IMR-90 (cell line): ENCODE measurements around the gene FAM117B. TPM values are rescaled to one million over a fixed set of nuclear protein-coding genes. Genes with fewer than 3 reads are reported as not detected.

Experiments
- ATAC-seq: fragments of 200-7000 bp; cut with Tn5 transposase; 2 replicates; pipeline ENCODE4 v1.9.1; 2020; ENCODE audit warnings: low read depth, mild to moderate bottlenecking, moderate library complexity
- BruUV-seq: library from RNA; stranded (reverse); fragments of 400-500 nt; replicated peaks from 2 replicates; lab custom pipeline; 2021; lab: Mats Ljungman, UMichigan
- CTCF ChIA-PET: fragments of 300-600 bp; formaldehyde crosslinking; extraction: SDS; loops from one replicate; lab custom pipeline; 2021; ENCODE audit warnings: antibody characterized with exemption; lab: Yijun Ruan, JAX
- POLR2A ChIA-PET: fragments of 300-600 bp; sonication (Branson Sonifier 250); formaldehyde crosslinking; loops from one replicate; lab custom pipeline; 2022; ENCODE audit warnings: antibody characterized with exemption; ENCODE audit not compliant: unreplicated experiment; lab: Charles Lee
- DNase-seq: peaks from one replicate; pipeline ENCODE4 v3.0.0; 2013
- H2AFZ ChIP-seq: replicated peaks from 2 replicates; pipeline ENCODE3; 2013; ENCODE audit warnings: low read length, mild to moderate bottlenecking; ENCODE audit not compliant: poor library complexity
- H2AK5ac ChIP-seq: 2 replicates; pipeline ENCODE4 v1.6.1; 2013; ENCODE audit warnings: low read depth, low read length, inconsistent platforms
- H2AK9ac ChIP-seq: replicated peaks from 2 replicates; pipeline ENCODE3; 2013; ENCODE audit warnings: mild to moderate bottlenecking, low read depth, low read length, moderate library complexity; ENCODE audit not compliant: poor library complexity
- H2BK120ac ChIP-seq: 2 replicates; pipeline ENCODE4 v1.6.1; 2013; ENCODE audit warnings: low read depth, low read length, inconsistent platforms
- H2BK15ac ChIP-seq: 3 replicates; pipeline ENCODE4 v1.6.1; 2013; ENCODE audit warnings: low read depth, low read length, inconsistent platforms
- H2BK20ac ChIP-seq: 2 replicates; pipeline ENCODE4 v1.6.1; 2013; ENCODE audit warnings: low read depth, mild to moderate bottlenecking, inconsistent platforms, low read length, moderate library complexity
- H2BK5ac ChIP-seq: 2 replicates; pipeline ENCODE4 v1.6.1; 2013; ENCODE audit warnings: mild to moderate bottlenecking, low read depth, low read length, inconsistent platforms; ENCODE audit not compliant: poor library complexity, severe bottlenecking
- H3K14ac ChIP-seq: replicated peaks from 2 replicates; pipeline ENCODE4 v1.6.1; 2013; ENCODE audit warnings: low read depth, low read length, inconsistent platforms
- H3K18ac ChIP-seq: 2 replicates; pipeline ENCODE4 v1.6.1; 2013; ENCODE audit warnings: low read depth, low read length, control low read depth
- H3K23ac ChIP-seq: 2 replicates; pipeline ENCODE4 v1.6.1; 2013; ENCODE audit warnings: low read depth, low read length, inconsistent platforms
- H3K27ac ChIP-seq: 2 replicates; pipeline ENCODE4 v1.5.1; 2013; ENCODE audit warnings: mild to moderate bottlenecking, control low read depth, low read length; ENCODE audit not compliant: insufficient read depth
- H3K27me3 ChIP-seq: 2 replicates; pipeline ENCODE4 v1.6.1; 2013; ENCODE audit warnings: low read length; ENCODE audit not compliant: control insufficient read depth, insufficient read depth
- H3K36me3 ChIP-seq: 2 replicates; pipeline ENCODE4 v1.6.1; 2013; ENCODE audit warnings: low read length, mixed read lengths; ENCODE audit not compliant: control insufficient read depth, insufficient read depth
- H3K4ac ChIP-seq: 2 replicates; pipeline ENCODE4 v1.6.1; 2013; ENCODE audit warnings: low read depth, low read length, inconsistent platforms
- H3K4me1 ChIP-seq: 2 replicates; pipeline ENCODE4 v1.6.1; 2013; ENCODE audit warnings: low read length, mixed read lengths; ENCODE audit not compliant: control insufficient read depth, insufficient read depth
- H3K4me2 ChIP-seq: 2 replicates; pipeline ENCODE4 v1.6.1; 2013; ENCODE audit warnings: low read depth, mild to moderate bottlenecking, control low read depth, low read length, moderate library complexity
- H3K4me3 ChIP-seq: 2 replicates; pipeline ENCODE4 v1.5.1; 2013; ENCODE audit warnings: low read depth, mild to moderate bottlenecking, control low read depth, low read length, moderate library complexity; ENCODE audit not compliant: insufficient read depth
- H3K56ac ChIP-seq: 2 replicates; pipeline ENCODE4 v1.6.1; 2013; ENCODE audit warnings: low read length, inconsistent platforms; ENCODE audit not compliant: insufficient read depth; ENCODE audit errors: extremely low read depth
- H3K79me1 ChIP-seq, 2 experiments: 2 replicates each; pipeline ENCODE4 v1.6.1; 2013; ENCODE audit warnings: low read length in 2 of 2, inconsistent platforms in 1 of 2, low read depth in 1 of 2
- H3K9ac ChIP-seq: 2 replicates; pipeline ENCODE4 v1.6.1; 2013; ENCODE audit warnings: low read depth, low read length, control low read depth
- H3K9me1 ChIP-seq: 2 replicates; pipeline ENCODE4 v1.6.1; 2013; ENCODE audit warnings: low read length, inconsistent platforms; ENCODE audit not compliant: insufficient read depth
- H3K9me3 ChIP-seq: 2 replicates; pipeline ENCODE4 v1.6.1; 2013; ENCODE audit warnings: low read length; ENCODE audit not compliant: control insufficient read depth, insufficient read depth
- H4K20me1 ChIP-seq: 2 replicates; pipeline ENCODE4 v1.6.1; 2013; ENCODE audit warnings: low read length, inconsistent platforms; ENCODE audit not compliant: insufficient read depth
- H4K5ac ChIP-seq: 2 replicates; pipeline ENCODE4 v1.6.1; 2013; ENCODE audit warnings: mild to moderate bottlenecking, low read depth, low read length, control low read depth
- H4K8ac ChIP-seq, 2 experiments: 2 replicates each; pipeline ENCODE4 v1.6.1; 2013; ENCODE audit warnings: low read depth in 2 of 2, low read length in 2 of 2, control low read depth in 1 of 2, inconsistent platforms in 1 of 2
- H4K91ac ChIP-seq: 2 replicates; pipeline ENCODE4 v1.6.1; 2013; ENCODE audit warnings: low read depth, low read length, inconsistent platforms; ENCODE audit not compliant: insufficient read depth
- CHD1 ChIP-seq: IDR thresholded peaks from 2 replicates; pipeline ENCODE4 v1.6.1; 2012; ENCODE audit warnings: low read depth, low read length, improper control_type of control experiment
- FOS ChIP-seq: fragments of 150-350 bp; IDR thresholded peaks from 2 replicates; pipeline ENCODE4 v1.6.1; 2016; ENCODE audit warnings: low read depth, low read length
- POLR2A ChIP-seq: IDR thresholded peaks from 2 replicates; pipeline ENCODE4 v1.6.1; 2012; ENCODE audit warnings: mild to moderate bottlenecking, low read depth, low read length
- WGBS, 2 experiments: methylation state at CpG; one replicate each; pipeline versions ENCODE4 v1.1.5 to v1.1.7; 2013; ENCODE audit warnings: missing lambda C conversion rate in 2 of 2; ENCODE audit not compliant: insufficient read length in 1 of 2; ENCODE audit errors: extremely low coverage in 2 of 2; 5-methylcytosine and 5-hydroxymethylcytosine counted together
- dilution Hi-C: fragments of 300-500 bp; cut with HindIII; formaldehyde crosslinking; loops from one replicate; pipeline ENCODE4 v1.14.3; 2018; ENCODE audit warnings: low sequenced_read_pairs; ENCODE audit not compliant: unreplicated experiment
- in situ Hi-C: fragments of 300-500 bp; cut with MboI; formaldehyde crosslinking; loops from 3 replicates; pipeline ENCODE4 v1.14.3; 2019; ENCODE audit warnings: low sequenced_read_pairs, inconsistent platforms, mixed read lengths
- intact Hi-C: fragments of 100-400 bp; cut with micrococcal nuclease; formaldehyde crosslinking; loops from 2 replicates; pipeline ENCODE4 v1.10.0; 2022
- polyA plus RNA-seq, 3 experiments: library from polyadenylated mRNA; depleted of rRNA; stranded (reverse); fragments of >200 nt; gene quantifications; 2 replicates each; pipeline ENCODE4 v1.2.3, GENCODE V29; 2012; ENCODE audit warnings: low replicate concordance in 1 of 3
- total RNA-seq: library from RNA; depleted of rRNA; stranded (reverse); fragments of >200 nt; gene quantifications from 2 replicates; pipeline ENCODE4 v1.2.3, GENCODE V29; 2012

Gene FAM117B
- total and polyA plus RNA-seq, 2 of the 4 experiments (the other 2 are of a cell fraction), result 0.54 to 0.79 TPM

GRCh38 chr2:202653890-202654289 lies 19.1 kb downstream of the FAM117B start:
- no peak for ATAC-seq
- WGBS, 2 experiments, result no CpG with 5 or more reads among the region's 4 CpGs
- no TSS peak for BruUV-seq

More at GRCh38 chr2:202653890-202654289, 19.1 kb downstream of the FAM117B start:
- POLR2A ChIA-PET, result no interaction called here
- Histone ChIP-seq H2AK9ac (no peak overlapping the region), H3K14ac (no peak overlapping the region), H3K36me3 (no peaks in the 10 kb centered on the region), H4K8ac (no peak overlapping the region), H3K27me3 (no peaks in the 10 kb centered on the region), H3K18ac (no peak overlapping the region), H2BK5ac (no peak overlapping the region), H2BK15ac (no peak overlapping the region), H4K5ac (no peak overlapping the region), H2BK120ac (no peak overlapping the region), H3K9me3 (no peaks in the 10 kb centered on the region), H3K23ac (no peak overlapping the region), H3K9ac (no peak overlapping the region), H4K91ac (no peak overlapping the region), H3K27ac (no peak overlapping the region), H3K4ac (no peak overlapping the region), H3K4me2 (no peak overlapping the region), H2BK20ac (no peak overlapping the region), H4K20me1 (no peaks in the 10 kb centered on the region), H3K79me1 (no peaks in the 10 kb centered on the region; a peak in 2 of 4 replicates), H3K4me3 (no peak overlapping the region), H3K9me1 (no peaks in the 10 kb centered on the region), H2AK5ac (no peak overlapping the region), H3K4me1 (peaks cover 2% of the 10 kb centered on the region; the same call in 1 of the 2 replicates), H2AFZ (no peak overlapping the region), H3K56ac (no peak overlapping the region)
- intact Hi-C loops (no loop called here), dilution Hi-C loops (no loop called here), in situ Hi-C loops (no loop called here)
- CTCF ChIA-PET, result no interaction called here
- no peak for TF ChIP-seq FOS
- no peak for TF ChIP-seq CHD1
- no peak for TF ChIP-seq POLR2A
- no peak for DNase-seq
